HG03039 (cell line): ENCODE results near the gene SYMPK.
"Not testable (repeated sequence)": the region's sequence is repeated elsewhere in the genome, so short reads cannot be mapped to it uniquely, and the experiment has no call there.

Experiments
- ATAC-seq: cut with Tn5 transposase; IDR thresholded peaks from one replicate; pipeline ENCODE4 v1.9.1; 2021; ENCODE audit warnings: mild to moderate bottlenecking, moderate library complexity; ENCODE audit not compliant: unreplicated experiment

The SYMPK gene

DNA sequence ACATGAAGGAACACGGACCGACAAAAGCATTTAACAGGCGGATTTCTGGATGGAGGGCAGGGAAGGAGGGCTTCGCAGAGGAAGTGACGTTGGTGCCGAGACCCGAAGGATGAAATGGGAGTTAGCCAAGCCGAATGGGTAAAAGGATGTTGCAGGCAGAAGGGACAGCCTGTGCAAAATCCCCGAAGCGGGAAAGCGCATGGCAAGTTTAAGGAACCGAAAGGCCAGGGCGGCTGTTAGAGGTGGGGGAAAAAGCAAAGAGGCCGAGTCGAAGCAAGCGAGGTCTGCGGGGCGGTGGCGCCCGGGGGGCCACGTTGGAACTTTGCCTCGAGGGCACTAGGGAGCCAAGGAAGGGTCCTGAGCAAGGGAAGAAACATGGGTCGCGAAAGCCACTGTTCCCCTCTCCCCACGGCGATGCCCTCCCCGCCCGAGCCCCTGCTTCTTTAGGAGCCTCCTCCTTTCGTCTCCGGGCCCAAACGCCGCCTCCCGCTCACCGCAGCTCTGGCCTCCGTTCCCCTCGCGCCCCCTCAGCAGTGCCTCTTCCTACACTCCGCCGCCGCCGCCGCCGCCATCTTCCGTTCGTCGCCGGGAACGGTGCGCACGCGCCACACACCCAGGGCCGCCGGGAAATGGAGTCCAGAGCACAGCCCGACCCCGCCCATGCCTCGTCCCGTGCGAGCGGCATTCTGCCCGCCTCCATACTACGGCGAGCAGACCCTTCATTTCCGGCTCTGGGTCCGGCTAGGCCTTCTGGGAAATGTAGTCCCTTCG, at the start of gene SYMPK:
Gene SYMPK, minus strand, starts transcription at position 584 of the 771 bp plus-strand sequence. CDS start 8,652 bp downstream, outside the sequence.
- peak; percentile 78 for ATAC-seq

GRCh38 chr19:45911291-45911690, 48.3 kb upstream of the SYMPK start:
- no peak for ATAC-seq

GRCh38 chr19:45908956-45909355, 46.0 kb upstream of the SYMPK start:
- no peak for ATAC-seq

DNA sequence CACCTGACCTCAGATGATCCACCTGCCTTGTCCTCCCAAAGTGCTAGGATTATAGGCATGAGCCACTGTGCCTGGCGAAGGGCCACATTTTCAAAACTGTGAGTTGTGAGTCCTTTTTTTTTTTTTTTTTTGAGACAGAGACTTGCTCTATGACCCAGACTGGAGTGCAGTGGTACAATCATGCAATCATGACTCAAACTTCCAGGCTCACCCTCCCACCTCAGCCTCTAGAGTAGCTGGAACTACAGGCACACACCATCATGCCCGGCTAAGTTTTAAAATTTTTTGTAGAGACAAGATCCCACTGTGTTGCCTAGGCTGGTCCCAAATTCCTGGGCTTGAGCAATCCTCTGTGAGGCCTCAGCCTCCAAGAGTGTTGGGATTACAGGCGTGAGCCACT, 43.3 kb upstream of the SYMPK start:
- ATAC-seq, result no peak

GRCh38 chr19:45905011-45905410, 42.1 kb upstream of the SYMPK start:
- no peak for ATAC-seq

GRCh38 chr19:45902651-45903625, 40.0 kb upstream of the SYMPK start:
- peak; percentile 79 for ATAC-seq

GRCh38 chr19:45901912-45902650, 39.1 kb upstream of the SYMPK start, which contains the start of gene MYPOP:
Gene MYPOP, minus strand, starts transcription at chr19:45902613. Its CDS starts 840 bp downstream, at chr19:45901773.
- ATAC-seq, result no peak

DNA sequence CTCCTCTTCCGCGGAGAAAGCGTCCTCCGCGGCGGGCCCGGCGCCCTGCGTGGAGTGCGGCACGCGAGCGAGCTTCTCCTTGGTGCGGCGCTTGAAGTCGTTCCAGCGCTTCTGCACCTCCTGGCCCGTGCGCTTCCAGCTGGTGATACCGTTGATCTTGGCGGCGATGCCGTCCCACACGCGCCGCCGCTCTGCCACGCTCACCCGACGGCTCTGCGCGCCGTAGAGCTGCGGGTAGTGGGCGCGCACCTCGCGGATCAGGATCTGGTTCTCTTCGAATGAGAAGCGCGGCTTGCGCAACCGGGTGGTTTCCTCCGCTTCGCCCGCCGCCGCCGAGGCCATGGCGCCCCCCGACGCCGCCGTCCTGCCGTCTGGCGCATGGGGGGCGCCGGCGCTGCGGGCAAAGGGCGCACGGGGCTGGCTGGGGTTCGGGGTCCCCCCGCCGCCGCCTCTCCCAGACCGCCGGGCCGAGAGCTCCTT, 38.5 kb upstream of the SYMPK start:
- ATAC-seq, result no peak

DNA sequence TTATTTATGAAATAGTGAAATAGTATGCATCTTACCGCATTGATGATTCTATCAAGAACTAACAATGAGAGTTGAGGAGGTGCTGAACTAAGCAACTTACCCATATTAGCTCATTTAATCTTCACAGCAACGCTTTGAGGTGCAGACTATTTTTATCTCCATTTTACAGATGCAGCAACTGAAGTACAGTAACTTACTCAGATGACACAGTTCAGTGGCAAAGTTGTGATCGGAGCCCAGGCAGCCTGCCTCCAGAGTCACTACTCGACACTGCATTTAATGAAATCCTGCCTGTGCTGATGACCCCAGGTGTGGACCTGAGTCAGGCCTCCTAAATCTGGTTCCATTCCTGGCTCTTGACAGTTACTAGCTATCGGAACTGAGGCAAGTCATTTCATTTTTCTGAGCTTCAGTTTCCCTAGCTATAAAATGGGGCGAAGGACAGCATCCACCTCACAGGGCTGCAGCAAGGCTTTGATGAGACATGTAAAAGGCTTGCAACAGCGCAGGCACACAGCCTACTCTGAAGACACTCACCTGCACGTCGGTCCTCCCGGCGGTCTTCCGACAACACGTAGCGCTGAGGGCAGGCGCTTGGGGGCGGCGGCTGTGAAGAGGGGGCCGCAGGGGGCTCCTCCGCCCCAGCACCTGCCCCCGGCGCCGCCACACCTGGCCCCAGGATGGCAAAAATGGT, 37.9 kb upstream of the SYMPK start:
- no peak for ATAC-seq

- no peak for ATAC-seq
These were observed 37.1 kb upstream of the SYMPK start for GRCh38 chr19:45899919-45900589.

- ATAC-seq, result no peak
These were observed 36.3 kb upstream of the SYMPK start for GRCh38 chr19:45899253-45899652.

DNA sequence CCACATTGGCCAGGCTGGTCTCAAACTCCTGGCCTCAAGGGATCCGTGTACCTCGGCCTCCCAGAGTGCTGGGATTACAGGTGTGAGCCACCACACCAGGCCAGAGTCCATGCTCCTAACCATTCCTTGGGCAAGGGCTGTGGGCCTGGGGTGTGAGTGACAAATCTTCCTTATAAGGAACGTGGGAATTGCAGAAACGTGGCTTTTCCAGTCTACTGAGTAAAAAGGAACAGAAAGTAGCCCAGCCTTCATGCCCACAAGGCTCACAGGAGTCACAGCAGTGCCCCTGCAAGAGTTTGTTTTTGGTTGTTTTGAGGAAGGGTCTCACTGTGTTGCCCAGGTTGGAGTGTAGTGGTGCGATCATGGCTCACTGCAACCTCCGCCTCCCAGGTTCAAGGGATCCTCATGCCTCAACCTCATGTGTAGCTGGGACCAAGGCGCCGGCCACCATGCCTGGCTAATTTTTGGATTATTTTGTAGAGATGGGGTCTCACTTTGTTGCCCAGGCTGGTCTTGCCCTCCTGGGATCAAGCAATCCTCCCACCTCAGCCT, 34.4 kb upstream of the SYMPK start:
- ATAC-seq, result no peak

DNA sequence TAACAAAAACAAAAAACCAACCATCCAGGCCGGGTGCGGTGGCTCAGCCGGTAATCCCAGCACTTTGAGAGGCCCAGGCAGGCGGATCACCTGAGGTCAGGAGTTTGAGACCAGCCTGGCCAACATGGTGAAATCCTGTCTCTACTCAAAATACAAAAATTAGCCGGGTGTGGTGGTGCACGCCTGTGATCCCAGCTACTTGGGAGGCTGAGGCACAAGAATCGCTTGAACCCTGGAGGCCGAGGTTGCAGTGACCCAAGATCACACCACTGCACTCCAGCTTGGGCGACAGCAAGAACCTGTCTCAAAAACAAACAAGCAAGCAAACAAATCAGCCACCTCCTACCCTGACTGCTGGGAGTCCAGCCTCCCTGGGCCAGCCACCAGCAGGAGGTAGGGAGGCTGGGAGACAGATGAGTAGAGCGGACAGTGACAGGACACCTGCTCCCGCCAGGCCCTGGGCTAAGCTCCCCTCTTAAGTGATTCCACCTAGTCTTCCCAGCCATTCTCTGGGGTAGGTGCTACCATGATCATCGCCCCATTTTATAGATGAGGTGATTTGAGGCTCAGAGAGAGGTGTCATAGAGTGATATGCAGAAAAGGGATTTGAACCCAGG, 33.1 kb upstream of the SYMPK start:
- ATAC-seq, result not testable (repeated sequence)

GRCh38 chr19:45895519-45895972, 32.6 kb upstream of the SYMPK start:
- ATAC-seq, result no peak

DNA sequence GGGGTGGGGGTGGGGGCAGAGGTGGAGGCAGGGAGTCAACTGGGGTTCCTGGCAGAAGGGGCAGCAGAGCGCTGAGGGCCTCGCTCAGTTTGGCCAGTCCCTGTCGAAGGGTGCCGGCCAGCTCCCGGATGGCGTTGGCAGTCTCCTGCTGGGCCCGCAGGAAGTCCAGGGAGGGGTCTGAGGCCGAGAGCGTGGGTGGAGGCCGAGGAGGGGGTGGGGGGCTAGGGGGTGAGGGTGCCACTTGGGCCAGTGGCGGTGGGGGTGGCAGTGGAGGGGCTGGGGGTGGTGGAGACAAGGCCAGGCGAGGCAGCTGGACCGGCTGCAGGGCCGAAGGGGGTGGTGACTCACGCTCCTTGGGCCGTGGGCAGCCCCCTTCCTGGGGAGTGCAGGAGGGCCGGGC, 27.9 kb upstream of the SYMPK start:
- ATAC-seq, result no peak

- no peak for ATAC-seq
These were observed 26.4 kb upstream of the SYMPK start for GRCh38 chr19:45889210-45889885.

- no peak for ATAC-seq
These were observed 24.3 kb upstream of the SYMPK start for GRCh38 chr19:45887200-45887710.
